Tibial nerve (tissue), 4 donors: ENCODE results near the gene SF3B1. TPM values are rescaled to one million over a fixed set of nuclear protein-coding genes. Genes with fewer than 3 reads are reported as not detected.
"Not testable (repeated sequence)": the region's sequence is repeated elsewhere in the genome, so short reads cannot be mapped to it uniquely, and the experiment has no call there.

Source experiments
- DNase-seq, 2 donors: peaks; one replicate each; pipeline ENCODE4 v3.0.0-alpha.2; 2019; ENCODE audit warnings: low spot score in 2 of 2
- H3K27ac ChIP-seq, 4 donors: fragments of 200-600 bp; sonication (generic) in 3 of 4; one replicate each; pipeline ENCODE4 v1.5.1; 2017 to 2019; ENCODE audit warnings: mild to moderate bottlenecking in 1 of 4
- H3K27me3 ChIP-seq, 2 donors: fragments of 200-600 bp; sonication (generic) in 1 of 2; one replicate each; pipeline versions ENCODE4 v1.5.1 to v1.6.0; 2017 to 2019
- H3K36me3 ChIP-seq, 3 donors: fragments of 200-600 bp; sonication (generic); one replicate each; pipeline ENCODE4 v1.5.1; 2018 to 2019
- H3K4me1 ChIP-seq, 4 donors: fragments of 200-600 bp; sonication (generic) in 3 of 4; one replicate each; pipeline ENCODE4 v1.5.1; 2017 to 2019
- H3K4me3 ChIP-seq, 4 donors: fragments of 200-600 bp; sonication (generic) in 3 of 4; one replicate each; pipeline ENCODE4 v1.5.1; 2017 to 2019; ENCODE audit warnings: mild to moderate bottlenecking in 1 of 4, moderate library complexity in 1 of 4
- H3K9me3 ChIP-seq, 4 donors: fragments of 200-600 bp; sonication (generic) in 3 of 4; one replicate each; pipeline ENCODE4 v1.5.1; 2017 to 2019
- CTCF ChIP-seq, 5 experiments: fragments of 200-600 bp in 3 of 5; fragments of 450-650 bp in 2 of 5; sonication (generic) in 3 of 5; IDR thresholded peaks; one replicate each; pipeline ENCODE4 v1.5.1; 2016 to 2019; ENCODE audit warnings: antibody characterized with exemption in 5 of 5, mild to moderate bottlenecking in 3 of 5, moderate library complexity in 2 of 5
- EP300 ChIP-seq, 2 donors: sonication (generic); formaldehyde crosslinking; IDR thresholded peaks; one replicate each; pipeline ENCODE4 v1.6.1; 2017; ENCODE audit warnings: antibody characterized with exemption in 2 of 2, mild to moderate bottlenecking in 1 of 2
- POLR2A ChIP-seq, 2 donors: fragments of 450-650 bp; IDR thresholded peaks; one replicate each; pipeline ENCODE4 v1.6.1; 2017; ENCODE audit warnings: antibody characterized with exemption in 2 of 2, mild to moderate bottlenecking in 2 of 2, moderate library complexity in 2 of 2
- WGBS, 2 donors: methylation state at CpG; one replicate each; pipeline ENCODE4 v1.1.5; 2018; 5-methylcytosine and 5-hydroxymethylcytosine counted together
- total RNA-seq, 4 donors: library from RNA; depleted of rRNA; stranded (reverse); fragments of >200 nt; gene quantifications; one replicate each; pipeline ENCODE4 v1.1.0, GENCODE V29; 2016

The SF3B1 gene
- total RNA-seq, 4 donors from 2014 or later = 274 to 335 (median 303) TPM

GRCh38 chr2:197353393-197354168 is 81.2 kb downstream of the SF3B1 start:
- H3K4me1 ChIP-seq = no peaks in the 10 kb centered on the region
- TF ChIP-seq CTCF (IDR thresholded peaks at IDR 0.05) (no peak), POLR2A (IDR thresholded peaks at IDR 0.05) (no peak), EP300 (IDR thresholded peaks at IDR 0.05) (no peak)
- H3K27me3 ChIP-seq = no peaks in the 10 kb centered on the region
- no peak for DNase-seq
- H3K9me3 ChIP-seq = no peaks in the 10 kb centered on the region
- no peaks in the 10 kb centered on the region for H3K36me3 ChIP-seq
- H3K27ac ChIP-seq = no peak overlapping the region
- no peak overlapping the region for H3K4me3 ChIP-seq
- 82 to 86% methylated on average over 3 of the region's 3 CpGs for WGBS, 2 donors

DNA sequence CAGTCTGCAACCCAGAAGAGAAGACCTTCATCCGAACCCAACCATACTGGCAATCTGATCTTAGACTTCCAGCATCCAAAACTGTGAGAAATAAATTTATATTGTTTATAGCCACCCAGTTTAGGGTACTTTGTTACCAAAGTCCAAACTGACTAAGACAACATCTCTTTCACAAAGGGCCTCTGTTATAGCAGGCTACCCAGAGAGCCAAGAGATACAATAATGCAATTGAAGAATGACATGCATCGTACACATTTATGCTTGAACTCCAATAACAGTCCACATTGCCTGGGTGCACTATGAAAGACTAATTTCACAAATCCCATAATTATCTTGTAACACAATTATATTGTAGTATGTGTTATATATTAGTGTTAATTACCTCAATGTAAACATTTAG is 85.1 kb downstream of the SF3B1 start:
- no peak overlapping the region for H3K27ac ChIP-seq

GRCh38 chr2:197348721-197349360 is 86.0 kb downstream of the SF3B1 start:
- Histone ChIP-seq H3K9me3 (no peaks in the 10 kb centered on the region), H3K27ac (no peak overlapping the region), H3K4me3 (no peak overlapping the region), H3K4me1 (no peaks in the 10 kb centered on the region), H3K36me3 (no peaks in the 10 kb centered on the region), H3K27me3 (no peaks in the 10 kb centered on the region)
- WGBS, 2 donors = 55 to 66% methylated on average over 4 to 5 of the region's 5 CpGs
- no peak for DNase-seq
- TF ChIP-seq POLR2A (IDR thresholded peaks at IDR 0.05) (no peak), EP300 (IDR thresholded peaks at IDR 0.05) (no peak)

More for the DNA sequence above, 85.1 kb downstream of the SF3B1 start:
- no peak for DNase-seq
- H3K4me1 ChIP-seq = no peaks in the 10 kb centered on the region
- no peaks in the 10 kb centered on the region for H3K9me3 ChIP-seq
- WGBS, 2 donors = 49 to 56% methylated on average over 2 of the region's 2 CpGs
- TF ChIP-seq CTCF (IDR thresholded peaks at IDR 0.05) (no peak), POLR2A (IDR thresholded peaks at IDR 0.05) (no peak), EP300 (IDR thresholded peaks at IDR 0.05) (no peak)
- H3K4me3 ChIP-seq = no peak overlapping the region
- no peaks in the 10 kb centered on the region for H3K27me3 ChIP-seq
- H3K36me3 ChIP-seq = no peaks in the 10 kb centered on the region

DNA sequence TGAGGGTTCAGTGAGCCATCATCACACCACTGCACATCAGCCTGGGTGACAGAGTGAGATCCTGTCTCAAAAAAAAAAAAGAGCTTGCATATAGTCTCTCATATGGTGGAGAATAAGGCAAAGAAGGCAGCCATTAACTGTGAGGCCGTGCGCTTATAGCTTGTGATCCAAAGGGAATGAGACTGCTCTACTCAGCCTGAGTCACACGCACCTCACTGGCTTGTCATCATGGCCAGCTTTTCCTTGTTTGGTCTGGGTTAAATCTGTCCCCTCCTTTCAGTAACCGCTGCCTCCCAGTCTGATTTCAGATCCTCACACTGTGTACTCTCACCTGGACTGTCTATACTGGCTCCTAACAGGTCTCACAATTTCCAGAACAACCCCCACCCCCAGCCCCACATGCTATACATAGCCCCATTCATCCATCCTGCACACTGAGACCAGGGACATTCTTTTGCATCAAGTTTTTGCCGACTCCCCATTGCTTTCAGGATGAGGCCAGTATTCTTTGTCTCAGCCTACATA is 88.9 kb downstream of the SF3B1 start:
- no peak for TF ChIP-seq POLR2A (IDR thresholded peaks at IDR 0.05)
- TF ChIP-seq EP300 (IDR thresholded peaks at IDR 0.05) = no peak
- no peak for TF ChIP-seq CTCF (IDR thresholded peaks at IDR 0.05)
- 85 to 89% methylated on average over 5 of the region's 5 CpGs for WGBS, 2 donors
- no peak overlapping the region for H3K27ac ChIP-seq
- no peak for DNase-seq
- H3K36me3 ChIP-seq = no peaks in the 10 kb centered on the region
- no peak overlapping the region for H3K4me3 ChIP-seq
- no peaks in the 10 kb centered on the region for H3K27me3 ChIP-seq
- H3K9me3 ChIP-seq = no peaks in the 10 kb centered on the region
- H3K4me1 ChIP-seq = no peaks in the 10 kb centered on the region

DNA sequence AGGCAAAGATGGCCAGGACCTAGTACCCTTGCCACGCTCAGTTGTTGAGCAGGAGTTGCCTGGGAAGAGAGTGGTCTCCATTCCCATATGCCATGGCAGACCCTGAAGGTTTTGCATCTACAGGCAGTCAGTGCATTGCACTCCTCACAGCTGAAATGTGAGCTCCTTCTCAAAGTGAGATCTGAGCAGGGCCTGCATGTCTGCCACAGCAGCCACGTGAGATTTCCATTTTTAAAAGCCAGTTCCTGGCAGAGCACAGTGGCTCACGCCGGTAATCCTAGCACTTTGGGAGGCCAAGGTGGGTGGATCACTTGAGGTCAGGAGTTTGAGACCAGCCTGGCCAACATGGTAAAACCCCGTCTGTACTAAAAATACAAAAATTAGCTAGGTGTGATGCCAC is 90.9 kb downstream of the SF3B1 start:
- H3K9me3 ChIP-seq, H3K27ac ChIP-seq, H3K4me3 ChIP-seq, H3K27me3 ChIP-seq, H3K4me1 ChIP-seq, H3K36me3 ChIP-seq, DNase-seq: not testable (repeated sequence)
- WGBS, 2 donors = 84 to 88% methylated on average over 5 of the region's 5 CpGs

DNA sequence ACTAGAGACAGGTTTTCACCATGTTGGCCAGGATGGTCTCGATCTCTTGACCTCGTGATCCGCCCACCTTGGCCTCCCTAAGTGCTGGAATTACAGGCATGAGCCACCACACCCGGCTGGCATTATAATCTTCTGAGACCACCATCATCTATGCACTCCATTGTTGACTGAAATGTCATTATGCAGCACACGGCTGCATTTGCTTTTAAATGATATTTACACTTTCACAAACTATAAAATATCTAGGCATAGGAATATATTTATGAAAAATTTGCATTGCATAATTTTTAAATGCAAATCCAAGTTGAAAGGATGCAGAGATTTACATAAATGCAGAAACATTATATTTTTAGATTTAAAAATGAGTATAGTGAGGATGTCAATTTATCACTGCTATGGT is 94.2 kb downstream of the SF3B1 start:
- H3K4me1 ChIP-seq = no peaks in the 10 kb centered on the region
- no peak overlapping the region for H3K4me3 ChIP-seq
- TF ChIP-seq CTCF (IDR thresholded peaks at IDR 0.05) (no peak), POLR2A (IDR thresholded peaks at IDR 0.05) (no peak), EP300 (IDR thresholded peaks at IDR 0.05) (no peak)
- no peaks in the 10 kb centered on the region for H3K9me3 ChIP-seq
- WGBS, 2 donors = 73 to 83% methylated on average over 5 of the region's 5 CpGs
- no peaks in the 10 kb centered on the region for H3K36me3 ChIP-seq
- no peak for DNase-seq
- H3K27me3 ChIP-seq = no peaks in the 10 kb centered on the region
- no peak overlapping the region for H3K27ac ChIP-seq
